Measurements from ENCODE around the gene SOHLH2. TPM values are rescaled to one million over a fixed set of nuclear protein-coding genes. Genes with fewer than 3 reads are reported as not detected.

Gene SOHLH2
- total RNA-seq, 1 experiment from 2014 or later: 5.8 TPM

DNA sequence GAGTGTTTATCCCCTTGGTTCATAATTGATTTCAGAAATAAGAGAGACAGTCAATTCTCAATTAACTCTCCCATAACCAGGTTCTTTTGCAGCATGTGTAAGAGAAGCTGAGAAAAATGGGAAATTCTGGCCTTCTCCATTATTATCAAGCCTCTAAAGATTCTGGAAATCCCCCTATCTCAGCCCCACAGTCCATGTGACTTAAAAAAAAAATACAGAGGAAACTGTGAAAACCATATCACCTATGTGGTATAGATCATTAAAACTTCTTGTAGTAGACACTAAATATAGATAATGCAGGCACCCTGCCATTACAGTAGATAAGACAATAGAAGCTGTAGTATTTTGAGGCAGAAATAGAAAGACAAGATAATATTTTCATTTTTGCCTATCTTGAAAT is 34.3 kb upstream of the SOHLH2 start:
- peaks cover 11% of the 10 kb centered on the region for H3K9me3 Mint-ChIP-seq
- ChIA-PET CTCF (no interaction called here), POLR2A (no interaction called here)
- H3K27ac Mint-ChIP-seq: no peak overlapping the region
- no peak for TF ChIP-seq RORB (CRISPR knock-in tag; IDR thresholded peaks at IDR 0.05)
- TF ChIP-seq FOXJ3 (CRISPR knock-in tag; IDR thresholded peaks at IDR 0.05; ENCODE audit: borderline replicate concordance): no peak
- no peak for TF ChIP-seq CREM (CRISPR knock-in tag; IDR thresholded peaks at IDR 0.05)
- TF ChIP-seq, protein P1, sequence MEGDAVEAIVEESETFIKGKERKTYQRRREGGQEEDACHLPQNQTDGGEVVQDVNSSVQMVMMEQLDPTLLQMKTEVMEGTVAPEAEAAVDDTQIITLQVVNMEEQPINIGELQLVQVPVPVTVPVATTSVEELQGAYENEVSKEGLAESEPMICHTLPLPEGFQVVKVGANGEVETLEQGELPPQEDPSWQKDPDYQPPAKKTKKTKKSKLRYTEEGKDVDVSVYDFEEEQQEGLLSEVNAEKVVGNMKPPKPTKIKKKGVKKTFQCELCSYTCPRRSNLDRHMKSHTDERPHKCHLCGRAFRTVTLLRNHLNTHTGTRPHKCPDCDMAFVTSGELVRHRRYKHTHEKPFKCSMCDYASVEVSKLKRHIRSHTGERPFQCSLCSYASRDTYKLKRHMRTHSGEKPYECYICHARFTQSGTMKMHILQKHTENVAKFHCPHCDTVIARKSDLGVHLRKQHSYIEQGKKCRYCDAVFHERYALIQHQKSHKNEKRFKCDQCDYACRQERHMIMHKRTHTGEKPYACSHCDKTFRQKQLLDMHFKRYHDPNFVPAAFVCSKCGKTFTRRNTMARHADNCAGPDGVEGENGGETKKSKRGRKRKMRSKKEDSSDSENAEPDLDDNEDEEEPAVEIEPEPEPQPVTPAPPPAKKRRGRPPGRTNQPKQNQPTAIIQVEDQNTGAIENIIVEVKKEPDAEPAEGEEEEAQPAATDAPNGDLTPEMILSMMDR (IDR thresholded peaks at IDR 0.05): no peak
- TF ChIP-seq, protein P2, sequence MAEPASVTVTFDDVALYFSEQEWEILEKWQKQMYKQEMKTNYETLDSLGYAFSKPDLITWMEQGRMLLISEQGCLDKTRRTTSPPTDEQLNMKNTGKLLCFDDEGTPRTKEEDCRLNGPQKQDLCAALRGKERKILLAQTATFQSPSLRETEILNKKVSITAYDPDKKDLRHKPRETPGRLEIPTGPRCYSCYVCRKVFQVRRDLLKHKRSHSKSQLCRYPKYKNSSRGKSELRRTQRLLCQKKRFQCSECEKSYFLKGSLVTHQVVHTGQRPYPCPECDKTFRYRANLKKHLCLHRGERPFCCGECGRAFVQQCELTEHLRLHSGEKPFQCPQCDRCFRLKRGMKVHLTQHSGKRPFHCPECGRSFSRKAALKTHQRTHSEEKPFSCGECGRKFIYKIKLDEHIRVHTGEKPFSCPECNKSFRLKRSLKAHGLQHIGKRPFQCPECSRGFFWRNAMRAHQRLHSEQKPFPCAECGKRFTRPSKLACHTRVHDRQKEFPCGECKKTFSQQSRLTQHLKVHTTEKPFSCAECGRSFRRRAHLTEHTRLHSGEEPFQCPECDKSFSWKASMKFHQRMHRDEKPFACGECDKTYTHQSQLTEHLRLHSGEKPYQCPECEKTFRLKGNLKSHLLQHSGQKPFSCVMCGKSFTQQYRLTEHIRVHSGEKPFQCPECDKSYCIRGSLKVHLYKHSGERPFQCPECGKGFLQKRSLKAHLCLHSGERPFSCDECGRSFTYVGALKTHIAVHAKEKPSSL (CRISPR knock-in tag; conservative IDR thresholded peaks at IDR 0.05): no peak
- TF ChIP-seq ATF1 (CRISPR knock-in tag; IDR thresholded peaks at IDR 0.05): no peak
- no peak for TF ChIP-seq ZNF232 (CRISPR knock-in tag; IDR thresholded peaks at IDR 0.05)
- TF ChIP-seq HMGA2 (CRISPR knock-in tag; IDR thresholded peaks at IDR 0.05): no peak
- TF ChIP-seq, protein P3, sequence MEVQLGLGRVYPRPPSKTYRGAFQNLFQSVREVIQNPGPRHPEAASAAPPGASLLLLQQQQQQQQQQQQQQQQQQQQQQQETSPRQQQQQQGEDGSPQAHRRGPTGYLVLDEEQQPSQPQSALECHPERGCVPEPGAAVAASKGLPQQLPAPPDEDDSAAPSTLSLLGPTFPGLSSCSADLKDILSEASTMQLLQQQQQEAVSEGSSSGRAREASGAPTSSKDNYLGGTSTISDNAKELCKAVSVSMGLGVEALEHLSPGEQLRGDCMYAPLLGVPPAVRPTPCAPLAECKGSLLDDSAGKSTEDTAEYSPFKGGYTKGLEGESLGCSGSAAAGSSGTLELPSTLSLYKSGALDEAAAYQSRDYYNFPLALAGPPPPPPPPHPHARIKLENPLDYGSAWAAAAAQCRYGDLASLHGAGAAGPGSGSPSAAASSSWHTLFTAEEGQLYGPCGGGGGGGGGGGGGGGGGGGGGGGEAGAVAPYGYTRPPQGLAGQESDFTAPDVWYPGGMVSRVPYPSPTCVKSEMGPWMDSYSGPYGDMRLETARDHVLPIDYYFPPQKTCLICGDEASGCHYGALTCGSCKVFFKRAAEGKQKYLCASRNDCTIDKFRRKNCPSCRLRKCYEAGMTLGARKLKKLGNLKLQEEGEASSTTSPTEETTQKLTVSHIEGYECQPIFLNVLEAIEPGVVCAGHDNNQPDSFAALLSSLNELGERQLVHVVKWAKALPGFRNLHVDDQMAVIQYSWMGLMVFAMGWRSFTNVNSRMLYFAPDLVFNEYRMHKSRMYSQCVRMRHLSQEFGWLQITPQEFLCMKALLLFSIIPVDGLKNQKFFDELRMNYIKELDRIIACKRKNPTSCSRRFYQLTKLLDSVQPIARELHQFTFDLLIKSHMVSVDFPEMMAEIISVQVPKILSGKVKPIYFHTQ (CRISPR knock-in tag; IDR thresholded peaks at IDR 0.05): no peak
- no peak for TF ChIP-seq MXD4 (CRISPR knock-in tag; IDR thresholded peaks at IDR 0.05; ENCODE audit: borderline replicate concordance)
- no peak for TF ChIP-seq MYBL2 (CRISPR knock-in tag; IDR thresholded peaks at IDR 0.05)
- no peaks in the 10 kb centered on the region for H3K4me1 Mint-ChIP-seq
- no peak overlapping the region for H3K4me3 Mint-ChIP-seq
- DNase-seq (ENCODE audit: low spot score) (no peak), ATAC-seq (no peak)
- no peaks in the 10 kb centered on the region for H3K27me3 Mint-ChIP-seq (ENCODE audit: low read depth)
- H3K36me3 Mint-ChIP-seq: peaks cover 33% of the 10 kb centered on the region

DNA sequence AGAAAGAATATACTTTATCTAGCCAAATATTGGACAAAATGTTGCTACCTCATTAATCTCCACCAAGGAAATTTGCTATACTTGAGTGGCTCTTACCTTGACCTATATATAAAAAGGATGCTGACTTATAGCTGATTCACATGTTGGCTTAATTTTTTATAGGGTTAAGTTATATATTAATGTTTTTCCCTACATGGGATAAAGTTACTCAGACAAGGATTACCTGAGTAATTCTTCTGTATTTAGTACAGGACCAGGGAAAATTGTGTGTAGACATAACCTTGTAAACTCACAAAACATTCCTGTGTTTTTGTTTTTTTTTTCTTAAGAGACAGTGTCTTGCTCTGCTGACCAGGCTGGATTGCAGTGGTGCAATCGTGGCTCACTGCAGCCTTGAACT is 30.6 kb upstream of the SOHLH2 start:
- no peaks in the 10 kb centered on the region for H3K4me1 Mint-ChIP-seq
- no peak overlapping the region for H3K4me3 Mint-ChIP-seq

More for the DNA sequence above, 30.6 kb upstream of the SOHLH2 start:
- peaks cover 43% of the 10 kb centered on the region for H3K36me3 Mint-ChIP-seq
- no peak for ATAC-seq
- TF ChIP-seq, protein P1 (IDR thresholded peaks at IDR 0.05): no peak
- TF ChIP-seq, protein P4, sequence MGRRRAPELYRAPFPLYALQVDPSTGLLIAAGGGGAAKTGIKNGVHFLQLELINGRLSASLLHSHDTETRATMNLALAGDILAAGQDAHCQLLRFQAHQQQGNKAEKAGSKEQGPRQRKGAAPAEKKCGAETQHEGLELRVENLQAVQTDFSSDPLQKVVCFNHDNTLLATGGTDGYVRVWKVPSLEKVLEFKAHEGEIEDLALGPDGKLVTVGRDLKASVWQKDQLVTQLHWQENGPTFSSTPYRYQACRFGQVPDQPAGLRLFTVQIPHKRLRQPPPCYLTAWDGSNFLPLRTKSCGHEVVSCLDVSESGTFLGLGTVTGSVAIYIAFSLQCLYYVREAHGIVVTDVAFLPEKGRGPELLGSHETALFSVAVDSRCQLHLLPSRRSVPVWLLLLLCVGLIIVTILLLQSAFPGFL (CRISPR knock-in tag; IDR thresholded peaks at IDR 0.05; ENCODE audit: borderline replicate concordance): no peak
- TF ChIP-seq OVOL2 (CRISPR knock-in tag; IDR thresholded peaks at IDR 0.05; ENCODE audit: borderline replicate concordance) (no peak), NR2C2 (CRISPR knock-in tag; IDR thresholded peaks at IDR 0.05) (no peak), RORB (CRISPR knock-in tag; IDR thresholded peaks at IDR 0.05) (no peak), EMX1 (CRISPR knock-in tag; IDR thresholded peaks at IDR 0.05) (no peak), GRHL2 (CRISPR knock-in tag; IDR thresholded peaks at IDR 0.05; ENCODE audit: insufficient replicate concordance, severe bottlenecking) (no peak)
- H3K9me3 Mint-ChIP-seq: peaks cover 11% of the 10 kb centered on the region
- H3K27me3 Mint-ChIP-seq (ENCODE audit: low read depth): no peaks in the 10 kb centered on the region
- no peak overlapping the region for H3K27ac Mint-ChIP-seq
- POLR2A ChIA-PET: no interaction called here
- no peak for DNase-seq (ENCODE audit: low spot score)
- CTCF ChIA-PET: no interaction called here

Data from WTC11 (cell line).